NCI-H1105 (cell line): ENCODE results near the gene CHCHD5.
"Not testable (repeated sequence)": the region's sequence is repeated elsewhere in the genome, so short reads cannot be mapped to it uniquely, and the experiment has no call there.

Source experiments
- DNase-seq: peaks from one replicate; lab custom pipeline; 2025; lab: John Stamatoyannopoulos, UW

The CHCHD5 gene

GRCh38 chr2:112588611-112589045 is 4.2 kb downstream of the CHCHD5 start:
- no peak for DNase-seq

- DNase-seq = no peak
These were observed 7.0 kb downstream of the CHCHD5 start for GRCh38 chr2:112591413-112591812.

- DNase-seq = no peak
These were observed 9.3 kb downstream of the CHCHD5 start for GRCh38 chr2:112593736-112594135.

- no peak for DNase-seq
These were observed 13.3 kb downstream of the CHCHD5 start for GRCh38 chr2:112597537-112598322.

- no peak for DNase-seq
These were observed 16.2 kb downstream of the CHCHD5 start for GRCh38 chr2:112600634-112601033.

- DNase-seq = no peak
These were observed 17.3 kb downstream of the CHCHD5 start for GRCh38 chr2:112601754-112602153.

GRCh38 chr2:112602917-112603316 is 18.5 kb downstream of the CHCHD5 start:
- no peak for DNase-seq

GRCh38 chr2:112603731-112604130 is 19.3 kb downstream of the CHCHD5 start:
- no peak for DNase-seq

GRCh38 chr2:112604952-112605351 is 20.5 kb downstream of the CHCHD5 start:
- no peak for DNase-seq

- DNase-seq = no peak
These were observed 21.5 kb downstream of the CHCHD5 start for GRCh38 chr2:112605926-112606325.

GRCh38 chr2:112606547-112606946 is 22.1 kb downstream of the CHCHD5 start:
- no peak for DNase-seq

- no peak for DNase-seq
These were observed 23.4 kb downstream of the CHCHD5 start for GRCh38 chr2:112607680-112608438.

- DNase-seq = not testable (repeated sequence)
These were observed 24.9 kb downstream of the CHCHD5 start for GRCh38 chr2:112609320-112609719.

- not testable (repeated sequence) for DNase-seq
These were observed 27.9 kb downstream of the CHCHD5 start for GRCh38 chr2:112612283-112612682.

GRCh38 chr2:112614201-112614840 is 29.9 kb downstream of the CHCHD5 start:
- DNase-seq = no peak

GRCh38 chr2:112615051-112615450 is 30.6 kb downstream of the CHCHD5 start:
- DNase-seq = no peak

- DNase-seq = not testable (repeated sequence)
These were observed 31.4 kb downstream of the CHCHD5 start for GRCh38 chr2:112615798-112616197.

- no peak for DNase-seq
These were observed 34.0 kb downstream of the CHCHD5 start for GRCh38 chr2:112618383-112618782.

- DNase-seq = no peak
These were observed 37.5 kb downstream of the CHCHD5 start for GRCh38 chr2:112621790-112622527.

GRCh38 chr2:112622528-112622849 is 38.1 kb downstream of the CHCHD5 start:
- no peak for DNase-seq

- no peak for DNase-seq
These were observed 39.7 kb downstream of the CHCHD5 start for GRCh38 chr2:112623913-112624777.
